Measurements from ENCODE around the gene DAZAP1.

DAZAP1 gene

GRCh38 chr19:1433119-1434039 lies 26.0 kb downstream of the DAZAP1 start:
- TF ChIP-seq EZH2phosphoT487 (conservative IDR thresholded peaks at IDR 0.05; ENCODE audit: low read length) (no peak), CTCF (IDR thresholded peaks at IDR 0.05; ENCODE audit: insufficient read depth, low read length, poor library complexity, severe bottlenecking) (no peak)
- H3K9me3 ChIP-seq (ENCODE audit: insufficient read depth, low read length): no peaks in the 10 kb centered on the region
- peaks cover 26% of the 10 kb centered on the region for H3F3A ChIP-seq (ENCODE audit: insufficient read depth)
- H3K9ac ChIP-seq (ENCODE audit: low read length): no peak overlapping the region
- no peak overlapping the region for H3K4me3 ChIP-seq (ENCODE audit: insufficient read depth, low read length, poor library complexity, severe bottlenecking)
- no peaks in the 10 kb centered on the region for H3K9me2 ChIP-seq (replicated peaks; ENCODE audit: insufficient read depth, low read length)
- peaks cover 3% of the 10 kb centered on the region for H3K79me2 ChIP-seq (ENCODE audit: insufficient read depth, low read length)
- H2AFZ ChIP-seq (ENCODE audit: low read depth, low read length, severe bottlenecking): no peak overlapping the region
- H3K4me2 ChIP-seq (ENCODE audit: low read depth, low read length, poor library complexity, severe bottlenecking): no peak overlapping the region
- peaks cover 6% of the 10 kb centered on the region; the same call in 1 of the 2 replicates for H3K36me3 ChIP-seq (ENCODE audit: low read length)
- H3K27me3 ChIP-seq (ENCODE audit: low read length): no peaks in the 10 kb centered on the region
- no peaks in the 10 kb centered on the region for H4K20me1 ChIP-seq (ENCODE audit: low read depth, low read length)
- no peak overlapping the region for H3K27ac ChIP-seq (ENCODE audit: low read depth, low read length)

- TF ChIP-seq EZH2phosphoT487 (conservative IDR thresholded peaks at IDR 0.05; ENCODE audit: low read length) (no peak), CTCF (IDR thresholded peaks at IDR 0.05; ENCODE audit: insufficient read depth, low read length, poor library complexity, severe bottlenecking) (no peak)
- no peak overlapping the region for H3K4me2 ChIP-seq (ENCODE audit: low read depth, low read length, poor library complexity, severe bottlenecking)
- peaks cover 8% of the 10 kb centered on the region for H3K79me2 ChIP-seq (ENCODE audit: insufficient read depth, low read length)
- no peak overlapping the region for H3K9ac ChIP-seq (ENCODE audit: low read length)
- H3K36me3 ChIP-seq (ENCODE audit: low read length): peaks cover 3% of the 10 kb centered on the region; the same call in 1 of the 2 replicates
- no peaks in the 10 kb centered on the region for H3K27me3 ChIP-seq (ENCODE audit: low read length)
- H3K9me3 ChIP-seq (ENCODE audit: insufficient read depth, low read length): no peaks in the 10 kb centered on the region
- 0 out of 2 replicates have a peak, but pooled peaks cover under 1% of the 10 kb centered on the region for H4K20me1 ChIP-seq (ENCODE audit: low read depth, low read length)
- no peak overlapping the region for H3K4me3 ChIP-seq (ENCODE audit: insufficient read depth, low read length, poor library complexity, severe bottlenecking)
- H3K27ac ChIP-seq (ENCODE audit: low read depth, low read length): no peak overlapping the region
- H2AFZ ChIP-seq (ENCODE audit: low read depth, low read length, severe bottlenecking): no peak overlapping the region
- peaks cover 26% of the 10 kb centered on the region for H3F3A ChIP-seq (ENCODE audit: insufficient read depth)
- H3K9me2 ChIP-seq (replicated peaks; ENCODE audit: insufficient read depth, low read length): no peaks in the 10 kb centered on the region
These were observed 26.6 kb downstream of the DAZAP1 start for GRCh38 chr19:1434040-1434366.

- Histone ChIP-seq H3K27me3 (ENCODE audit: low read length) (no peaks in the 10 kb centered on the region), H3K9me3 (ENCODE audit: insufficient read depth, low read length) (no peaks in the 10 kb centered on the region), H3K4me2 (ENCODE audit: low read depth, low read length, poor library complexity, severe bottlenecking) (no peak overlapping the region), H4K20me1 (ENCODE audit: low read depth, low read length) (peaks cover 7% of the 10 kb centered on the region; the same call in 1 of the 2 replicates), H2AFZ (ENCODE audit: low read depth, low read length, severe bottlenecking) (no peak overlapping the region), H3K4me3 (ENCODE audit: insufficient read depth, low read length, poor library complexity, severe bottlenecking) (no peak overlapping the region), H3K27ac (ENCODE audit: low read depth, low read length) (no peak overlapping the region), H3F3A (ENCODE audit: insufficient read depth) (peaks cover 26% of the 10 kb centered on the region), H3K79me2 (ENCODE audit: insufficient read depth, low read length) (peaks cover 14% of the 10 kb centered on the region), H3K36me3 (ENCODE audit: low read length) (peaks cover 6% of the 10 kb centered on the region; the same call in 1 of the 2 replicates), H3K9me2 (replicated peaks; ENCODE audit: insufficient read depth, low read length) (no peaks in the 10 kb centered on the region), H3K9ac (ENCODE audit: low read length) (no peak overlapping the region)
- TF ChIP-seq CTCF (IDR thresholded peaks at IDR 0.05; ENCODE audit: insufficient read depth, low read length, poor library complexity, severe bottlenecking) (no peak), EZH2phosphoT487 (conservative IDR thresholded peaks at IDR 0.05; ENCODE audit: low read length) (no peak)
These were observed 27.2 kb downstream of the DAZAP1 start for GRCh38 chr19:1434577-1435060.
